WTC11 (cell line): ENCODE measurements around the gene KCNK5.

Experiments used
- CBFB ChIP-seq: sonication (generic); formaldehyde crosslinking; IDR thresholded peaks from 2 replicates; pipeline ENCODE4 v1.8.1; 2022; ENCODE audit warnings: mild to moderate bottlenecking, low read depth, missing genetic modification reagents
- CREB1 ChIP-seq: sonication (generic); formaldehyde crosslinking; IDR thresholded peaks from 2 replicates; pipeline ENCODE4 v1.8.0; 2023; ENCODE audit warnings: mild to moderate bottlenecking, missing genetic modification reagents
- CTCF ChIP-seq: fragments of 200-600 bp; IDR thresholded peaks from 2 replicates; pipeline ENCODE4 v1.8.0; 2022; ENCODE audit warnings: antibody characterized with exemption
- FOXJ3 ChIP-seq: sonication (generic); formaldehyde crosslinking; IDR thresholded peaks from 2 replicates; pipeline ENCODE4 v1.9.0; 2021; ENCODE audit warnings: missing genetic modification reagents, mild to moderate bottlenecking, borderline replicate concordance
- IRF1 ChIP-seq: sonication (generic); formaldehyde crosslinking; IDR thresholded peaks from 2 replicates; pipeline ENCODE4 v1.8.0; 2023; ENCODE audit warnings: missing genetic modification reagents
- MXD4 ChIP-seq: fragments of 250-450 bp; sonication (Bioruptor Pico); IDR thresholded peaks from 2 replicates; pipeline ENCODE4 v1.8.0; 2021; ENCODE audit warnings: mild to moderate bottlenecking, moderate library complexity, borderline replicate concordance
- MYBL2 ChIP-seq: sonication (generic); formaldehyde crosslinking; IDR thresholded peaks from 2 replicates; pipeline ENCODE4 v1.8.1; 2023; ENCODE audit warnings: mild to moderate bottlenecking, moderate library complexity, missing genetic modification reagents
- NFE2L1 ChIP-seq: sonication (generic); formaldehyde crosslinking; IDR thresholded peaks from 2 replicates; pipeline ENCODE4 v1.8.1; 2023; ENCODE audit warnings: missing genetic modification reagents
- NR1H2 ChIP-seq: sonication (generic); formaldehyde crosslinking; IDR thresholded peaks from 2 replicates; pipeline ENCODE4 v1.9.0; 2021; ENCODE audit warnings: mild to moderate bottlenecking, moderate library complexity, missing genetic modification reagents
- SMAD3 ChIP-seq: sonication (generic); formaldehyde crosslinking; IDR thresholded peaks from 2 replicates; pipeline ENCODE4 v1.8.0; 2022; ENCODE audit warnings: missing genetic modification reagents, mild to moderate bottlenecking, borderline replicate concordance
- SP1 ChIP-seq: sonication (generic); formaldehyde crosslinking; conservative IDR thresholded peaks from 2 replicates; pipeline ENCODE4 v1.8.1; 2022; ENCODE audit warnings: missing genetic modification reagents
- ZNF281 ChIP-seq: sonication (generic); formaldehyde crosslinking; IDR thresholded peaks from 2 replicates; pipeline ENCODE4 v1.8.0; 2023; ENCODE audit warnings: mild to moderate bottlenecking, missing genetic modification reagents

GRCh38 chr6:39204646-39205244, 24.5 kb downstream of the KCNK5 start:
- TF ChIP-seq SP1 (CRISPR knock-in tag) (no peak; the same call in 1 of the 2 replicates), IRF1 (CRISPR knock-in tag) (no peak), NR1H2 (no peak), CBFB (CRISPR knock-in tag) (no peak), MXD4 (CRISPR knock-in tag) (no peak), NFE2L1 (CRISPR knock-in tag) (no peak), SMAD3 (CRISPR knock-in tag) (no peak), ZNF281 (CRISPR knock-in tag) (no peak), CTCF (no peak), MYBL2 (CRISPR knock-in tag) (no peak), FOXJ3 (CRISPR knock-in tag) (no peak), CREB1 (CRISPR knock-in tag) (no peak)
